Liver (tissue), 9 donors: Measurements from ENCODE around the gene IGHMBP2. TPM values are rescaled to one million over a fixed set of nuclear protein-coding genes. Genes with fewer than 3 reads are reported as not detected.

Source experiments
- DNase-seq: peaks from one replicate; pipeline ENCODE4 v3.0.0-alpha.2; 2017; ENCODE audit warnings: low spot score
- H3K27ac ChIP-seq, 2 donors: one replicate each; pipeline ENCODE4 v1.7.0; 2013; ENCODE audit warnings: inconsistent platforms in 2 of 2, low read length in 2 of 2, control low read depth in 1 of 2, low read depth in 1 of 2, mild to moderate bottlenecking in 1 of 2
- H3K27me3 ChIP-seq, 4 donors: one replicate each; pipeline versions ENCODE4 v1.6.1 to v1.7.0; 2013; ENCODE audit warnings: low read length in 3 of 4, inconsistent platforms in 1 of 4, mild to moderate bottlenecking in 1 of 4, moderate library complexity in 1 of 4; ENCODE audit not compliant: control insufficient read depth in 4 of 4, insufficient read depth in 4 of 4
- H3K36me3 ChIP-seq, 4 donors: one replicate each; pipeline versions ENCODE4 v1.6.1 to v1.7.0; 2013; ENCODE audit warnings: low read length in 3 of 4, mild to moderate bottlenecking in 3 of 4, low read depth in 1 of 4, moderate library complexity in 1 of 4; ENCODE audit not compliant: control insufficient read depth in 4 of 4, insufficient read depth in 3 of 4
- H3K4me1 ChIP-seq, 4 donors: one replicate each; pipeline versions ENCODE4 v1.6.1 to v1.7.0; 2013; ENCODE audit warnings: low read length in 3 of 4, mild to moderate bottlenecking in 3 of 4, moderate library complexity in 1 of 4; ENCODE audit not compliant: control insufficient read depth in 4 of 4, insufficient read depth in 4 of 4
- H3K4me3 ChIP-seq, 3 donors: one replicate each; pipeline versions ENCODE4 v1.6.1 to v1.7.0; 2013; ENCODE audit warnings: low read length in 3 of 3, control low read depth in 1 of 3, low read depth in 1 of 3, mild to moderate bottlenecking in 1 of 3
- H3K9ac ChIP-seq, 2 donors: one replicate each; pipeline ENCODE4 v1.7.0; 2013; ENCODE audit warnings: low read length in 2 of 2, mild to moderate bottlenecking in 2 of 2, moderate library complexity in 2 of 2, control low read depth in 1 of 2, low read depth in 1 of 2
- H3K9me3 ChIP-seq, 4 donors: one replicate each; pipeline versions ENCODE4 v1.6.1 to v1.7.0; 2013; ENCODE audit warnings: low read length in 3 of 4; ENCODE audit not compliant: control insufficient read depth in 4 of 4
- EGR1 ChIP-seq, 2 donors: IDR thresholded peaks; 2 replicates each; pipeline ENCODE4 v1.6.1; 2016 to 2018; ENCODE audit warnings: antibody characterized with exemption in 2 of 2, low read depth in 2 of 2
- FOXA1 ChIP-seq: IDR thresholded peaks from 2 replicates; pipeline ENCODE4 v1.6.1; 2016; ENCODE audit warnings: antibody characterized with exemption
- FOXA2 ChIP-seq: IDR thresholded peaks from 2 replicates; pipeline ENCODE4 v1.6.1; 2016; ENCODE audit warnings: antibody characterized with exemption
- GABPA ChIP-seq, 2 donors: IDR thresholded peaks in 1 of 2; conservative IDR thresholded peaks in 1 of 2; 2 replicates each; pipeline ENCODE4 v1.6.1; 2016; ENCODE audit warnings: antibody characterized with exemption in 2 of 2, mild to moderate bottlenecking in 1 of 2, moderate library complexity in 1 of 2
- HNF4A ChIP-seq, 2 donors: conservative IDR thresholded peaks; 2 replicates each; pipeline ENCODE4 v1.6.1; 2016; ENCODE audit warnings: antibody characterized with exemption in 2 of 2, mild to moderate bottlenecking in 2 of 2
- HNF4G ChIP-seq: IDR thresholded peaks from 2 replicates; pipeline ENCODE4 v1.6.1; 2016; ENCODE audit warnings: antibody characterized with exemption
- JUND ChIP-seq, 2 donors: IDR thresholded peaks; 2 replicates each; pipeline ENCODE4 v1.6.1; 2016; ENCODE audit warnings: antibody characterized with exemption in 2 of 2
- NR2F2 ChIP-seq: IDR thresholded peaks from 2 replicates; pipeline ENCODE4 v1.6.1; 2016; ENCODE audit warnings: antibody characterized with exemption
- RAD21 ChIP-seq, 2 donors: IDR thresholded peaks; 2 replicates each; pipeline ENCODE4 v1.6.1; 2016; ENCODE audit warnings: antibody characterized with exemption in 2 of 2, mild to moderate bottlenecking in 2 of 2
- RXRA ChIP-seq, 2 donors: IDR thresholded peaks; 2 replicates each; pipeline ENCODE4 v1.6.1; 2017 to 2018; ENCODE audit warnings: antibody characterized with exemption in 2 of 2, mild to moderate bottlenecking in 1 of 2
- SP1 ChIP-seq: IDR thresholded peaks from 2 replicates; pipeline ENCODE4 v1.6.1; 2018; ENCODE audit warnings: antibody characterized with exemption, mild to moderate bottlenecking
- TAF1 ChIP-seq: conservative IDR thresholded peaks from 2 replicates; pipeline ENCODE4 v1.6.1; 2016; ENCODE audit warnings: antibody characterized with exemption, mild to moderate bottlenecking
- YY1 ChIP-seq: IDR thresholded peaks from 2 replicates; pipeline ENCODE4 v1.6.1; 2016; ENCODE audit warnings: antibody characterized with exemption, mild to moderate bottlenecking
- polyA plus RNA-seq, 2 donors: library from polyadenylated mRNA; stranded (reverse) in 1 of 2; unstranded in 1 of 2; fragments of 200-250 nt in 1 of 2; fragments of >200 nt in 1 of 2; fragmentation: Nextera tagmentation in 1 of 2; extraction: Ambion mirVana in 1 of 2; gene quantifications; one replicate each; pipeline versions ENCODE4 v1.2.1 to v1.2.3, GENCODE V29; 2013 to 2015
- total RNA-seq, 2 donors: library from RNA; depleted of rRNA; stranded (reverse); fragments of >200 nt; gene quantifications; one replicate each; pipeline ENCODE4 v1.2.3, GENCODE V29; 2014
- TF ChIP-seq, protein P1 (sequence below): IDR thresholded peaks from 2 replicates; pipeline ENCODE4 v1.6.1; 2016; ENCODE audit warnings: antibody characterized with exemption
- TF ChIP-seq, protein P2 (sequence below): IDR thresholded peaks from 2 replicates; pipeline ENCODE4 v1.6.1; 2016; ENCODE audit warnings: antibody characterized with exemption
- TF ChIP-seq, protein P3 (sequence below): IDR thresholded peaks from 2 replicates; pipeline ENCODE4 v1.6.1; 2016; ENCODE audit warnings: antibody characterized with exemption
- TF ChIP-seq, protein P4 (sequence below): fragments of 150-350 bp; IDR thresholded peaks from 2 replicates; pipeline ENCODE4 v1.5.1; 2017; ENCODE audit warnings: improper control_type of control experiment, low read depth, low read length; ENCODE audit not compliant: missing input control
- donor health status: healthy.
- donor health status: healthy.
- donor health status: healthy.
- donor health status: healthy.
- donor health status: healthy.

The IGHMBP2 gene
- total and polyA plus RNA-seq, 4 donors, result 5.7 to 14.0 (median 7.0) TPM

DNA sequence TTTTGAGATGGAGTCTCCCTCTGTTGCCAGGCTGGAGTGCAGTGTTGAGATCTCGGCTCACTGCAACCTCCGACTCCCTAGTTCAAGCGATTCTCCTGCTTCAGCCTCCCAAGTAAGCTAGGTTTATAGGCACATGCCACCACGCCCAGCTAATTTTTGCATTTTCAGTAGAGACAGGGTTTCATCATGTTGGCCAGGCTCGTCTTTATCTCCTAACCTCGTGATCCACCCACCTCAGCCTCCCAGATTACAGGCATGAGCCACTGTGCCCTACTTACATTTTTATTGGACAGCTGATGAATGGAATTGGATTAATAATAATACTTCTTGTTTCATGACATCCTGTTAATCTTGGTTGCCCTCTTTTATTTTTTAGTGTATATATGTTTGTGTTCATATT is 80.1 kb downstream of the IGHMBP2 start (continued):
- TF ChIP-seq, protein P1, sequence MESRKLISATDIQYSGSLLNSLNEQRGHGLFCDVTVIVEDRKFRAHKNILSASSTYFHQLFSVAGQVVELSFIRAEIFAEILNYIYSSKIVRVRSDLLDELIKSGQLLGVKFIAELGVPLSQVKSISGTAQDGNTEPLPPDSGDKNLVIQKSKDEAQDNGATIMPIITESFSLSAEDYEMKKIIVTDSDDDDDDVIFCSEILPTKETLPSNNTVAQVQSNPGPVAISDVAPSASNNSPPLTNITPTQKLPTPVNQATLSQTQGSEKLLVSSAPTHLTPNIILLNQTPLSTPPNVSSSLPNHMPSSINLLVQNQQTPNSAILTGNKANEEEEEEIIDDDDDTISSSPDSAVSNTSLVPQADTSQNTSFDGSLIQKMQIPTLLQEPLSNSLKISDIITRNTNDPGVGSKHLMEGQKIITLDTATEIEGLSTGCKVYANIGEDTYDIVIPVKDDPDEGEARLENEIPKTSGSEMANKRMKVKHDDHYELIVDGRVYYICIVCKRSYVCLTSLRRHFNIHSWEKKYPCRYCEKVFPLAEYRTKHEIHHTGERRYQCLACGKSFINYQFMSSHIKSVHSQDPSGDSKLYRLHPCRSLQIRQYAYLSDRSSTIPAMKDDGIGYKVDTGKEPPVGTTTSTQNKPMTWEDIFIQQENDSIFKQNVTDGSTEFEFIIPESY, result no peak
- TF ChIP-seq GABPA (IDR thresholded peaks at IDR 0.05 in 1 of 2, conservative IDR thresholded peaks at IDR 0.05 in 1 of 2), result no peak
- TF ChIP-seq YY1, result no peak
- no peak for TF ChIP-seq SP1
- no peak for TF ChIP-seq HNF4G
- TF ChIP-seq HNF4A (conservative IDR thresholded peaks at IDR 0.05), result no peak
- no peak for TF ChIP-seq EGR1 (IDR thresholded peaks at IDR 0.05; ENCODE audit: low read depth in 2 of 2)
- TF ChIP-seq, protein P2, sequence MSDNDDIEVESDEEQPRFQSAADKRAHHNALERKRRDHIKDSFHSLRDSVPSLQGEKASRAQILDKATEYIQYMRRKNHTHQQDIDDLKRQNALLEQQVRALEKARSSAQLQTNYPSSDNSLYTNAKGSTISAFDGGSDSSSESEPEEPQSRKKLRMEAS, result no peak
- no peak for TF ChIP-seq RAD21 (IDR thresholded peaks at IDR 0.05)

DNA sequence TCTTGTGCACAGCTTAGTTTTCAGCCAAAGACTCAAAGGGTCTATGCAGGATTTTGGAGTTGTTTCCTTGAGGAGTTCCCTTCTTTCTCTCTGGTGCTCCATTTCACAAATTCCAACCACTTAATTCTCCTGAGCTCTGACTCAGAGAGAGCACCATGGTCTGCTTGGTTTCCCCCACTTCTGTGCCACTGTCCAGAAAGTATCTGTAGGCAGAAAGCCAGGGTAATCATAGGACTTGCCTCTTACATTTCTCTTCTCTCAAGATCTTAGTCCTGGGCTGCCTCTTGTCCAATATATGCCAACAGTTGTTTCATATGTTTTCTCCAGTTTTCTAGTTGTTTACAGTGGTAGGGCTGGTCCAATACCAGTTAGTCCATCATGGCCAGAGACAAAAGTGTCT is 83.5 kb downstream of the IGHMBP2 start:
- no peak overlapping the region for H3K27ac ChIP-seq
- no peak for TF ChIP-seq HNF4A (conservative IDR thresholded peaks at IDR 0.05)
- no peak for TF ChIP-seq HNF4G
- TF ChIP-seq NR2F2, result no peak
- TF ChIP-seq RAD21 (IDR thresholded peaks at IDR 0.05), result no peak
- no peak for TF ChIP-seq EGR1 (IDR thresholded peaks at IDR 0.05; ENCODE audit: low read depth in 2 of 2)
- TF ChIP-seq, protein P1, result no peak
- TF ChIP-seq JUND (IDR thresholded peaks at IDR 0.05), result no peak
- TF ChIP-seq, protein P3, sequence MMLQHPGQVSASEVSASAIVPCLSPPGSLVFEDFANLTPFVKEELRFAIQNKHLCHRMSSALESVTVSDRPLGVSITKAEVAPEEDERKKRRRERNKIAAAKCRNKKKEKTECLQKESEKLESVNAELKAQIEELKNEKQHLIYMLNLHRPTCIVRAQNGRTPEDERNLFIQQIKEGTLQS, result no peak
- no peak for TF ChIP-seq FOXA1
- TF ChIP-seq, protein P2, result no peak

DNA sequence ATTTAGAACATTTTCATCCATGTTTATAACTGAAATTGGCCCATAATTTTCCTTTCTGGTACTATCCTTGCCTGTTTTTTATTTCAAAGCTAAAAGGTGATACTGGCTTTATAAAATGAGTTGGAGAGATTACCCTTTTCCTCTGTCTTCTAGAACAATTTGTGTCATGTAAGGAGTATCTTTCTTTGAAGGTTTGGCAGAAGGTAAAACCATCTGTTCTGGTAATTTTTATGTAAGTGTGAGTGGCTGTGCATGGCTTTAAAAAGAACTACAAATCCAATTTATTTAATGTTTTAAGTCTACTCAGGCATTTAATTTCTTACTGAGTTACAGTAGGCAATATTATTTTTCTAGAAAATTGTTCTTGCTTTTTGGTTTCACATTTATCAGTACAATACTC is 84.8 kb downstream of the IGHMBP2 start:
- Histone ChIP-seq H3K4me3 (no peak overlapping the region), H3K4me1 (no peaks in the 10 kb centered on the region), H3K27ac (no peak overlapping the region), H3K9ac (no peak overlapping the region), H3K9me3 (no peaks in the 10 kb centered on the region), H3K36me3 (no peaks in the 10 kb centered on the region), H3K27me3 (no peaks in the 10 kb centered on the region)
- no peak for DNase-seq
- no peak for TF ChIP-seq FOXA1
- no peak for TF ChIP-seq RXRA (IDR thresholded peaks at IDR 0.05)
- TF ChIP-seq JUND (IDR thresholded peaks at IDR 0.05), result no peak
- TF ChIP-seq, protein P2, result no peak
- TF ChIP-seq SP1, result no peak
- TF ChIP-seq, protein P4, sequence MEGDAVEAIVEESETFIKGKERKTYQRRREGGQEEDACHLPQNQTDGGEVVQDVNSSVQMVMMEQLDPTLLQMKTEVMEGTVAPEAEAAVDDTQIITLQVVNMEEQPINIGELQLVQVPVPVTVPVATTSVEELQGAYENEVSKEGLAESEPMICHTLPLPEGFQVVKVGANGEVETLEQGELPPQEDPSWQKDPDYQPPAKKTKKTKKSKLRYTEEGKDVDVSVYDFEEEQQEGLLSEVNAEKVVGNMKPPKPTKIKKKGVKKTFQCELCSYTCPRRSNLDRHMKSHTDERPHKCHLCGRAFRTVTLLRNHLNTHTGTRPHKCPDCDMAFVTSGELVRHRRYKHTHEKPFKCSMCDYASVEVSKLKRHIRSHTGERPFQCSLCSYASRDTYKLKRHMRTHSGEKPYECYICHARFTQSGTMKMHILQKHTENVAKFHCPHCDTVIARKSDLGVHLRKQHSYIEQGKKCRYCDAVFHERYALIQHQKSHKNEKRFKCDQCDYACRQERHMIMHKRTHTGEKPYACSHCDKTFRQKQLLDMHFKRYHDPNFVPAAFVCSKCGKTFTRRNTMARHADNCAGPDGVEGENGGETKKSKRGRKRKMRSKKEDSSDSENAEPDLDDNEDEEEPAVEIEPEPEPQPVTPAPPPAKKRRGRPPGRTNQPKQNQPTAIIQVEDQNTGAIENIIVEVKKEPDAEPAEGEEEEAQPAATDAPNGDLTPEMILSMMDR, result no peak
- TF ChIP-seq YY1, result no peak
- no peak for TF ChIP-seq GABPA (IDR thresholded peaks at IDR 0.05 in 1 of 2, conservative IDR thresholded peaks at IDR 0.05 in 1 of 2)
- TF ChIP-seq, protein P3, result no peak
- TF ChIP-seq TAF1, result no peak
- no peak for TF ChIP-seq HNF4G
- TF ChIP-seq, protein P1, result no peak
- no peak for TF ChIP-seq FOXA2

More for the DNA sequence above, 83.5 kb downstream of the IGHMBP2 start:
- no peaks in the 10 kb centered on the region for H3K9me3 ChIP-seq
- DNase-seq, result no peak
- H3K36me3 ChIP-seq, result no peaks in the 10 kb centered on the region
- H3K4me3 ChIP-seq, result no peak overlapping the region
- no peaks in the 10 kb centered on the region for H3K4me1 ChIP-seq
- no peak overlapping the region for H3K9ac ChIP-seq
- no peaks in the 10 kb centered on the region for H3K27me3 ChIP-seq
